DMS 273 treated with DMSO at 0.1 percent for 48 hours (cell line): ENCODE data around the gene DNAAF1.

Experiments used
- DNase-seq: peaks from one replicate; lab custom pipeline; 2025; lab: John Stamatoyannopoulos, UW

Gene DNAAF1

GRCh38 chr16:84124257-84125073, 20.6 kb upstream of the DNAAF1 start:
- DNase-seq = no peak

GRCh38 chr16:84131117-84131516, 14.0 kb upstream of the DNAAF1 start:
- DNase-seq = no peak

GRCh38 chr16:84132527-84133285, 12.4 kb upstream of the DNAAF1 start:
- DNase-seq = no peak

GRCh38 chr16:84136331-84137125, 8.6 kb upstream of the DNAAF1 start:
- no peak for DNase-seq

- DNase-seq = no peak
These were observed 7.8 kb upstream of the DNAAF1 start for GRCh38 chr16:84137287-84137686.

GRCh38 chr16:84137769-84138357, 7.2 kb upstream of the DNAAF1 start:
- DNase-seq = no peak

DNA sequence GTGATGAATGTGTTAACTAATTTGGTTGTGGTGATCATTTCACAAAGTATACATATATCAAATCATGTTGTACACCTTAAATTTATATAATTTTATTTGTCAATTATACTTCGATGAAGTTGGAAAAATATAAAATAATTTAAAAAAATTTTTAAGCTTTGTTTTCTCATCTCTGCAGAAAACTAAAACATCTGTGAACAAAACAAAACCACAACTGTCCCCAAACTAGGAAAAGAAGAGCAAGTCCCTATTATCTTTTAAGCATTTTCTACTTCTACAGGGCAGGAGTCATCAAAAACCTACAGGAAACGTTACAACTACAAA, 6.6 kb upstream of the DNAAF1 start:
- no peak for DNase-seq

DNA sequence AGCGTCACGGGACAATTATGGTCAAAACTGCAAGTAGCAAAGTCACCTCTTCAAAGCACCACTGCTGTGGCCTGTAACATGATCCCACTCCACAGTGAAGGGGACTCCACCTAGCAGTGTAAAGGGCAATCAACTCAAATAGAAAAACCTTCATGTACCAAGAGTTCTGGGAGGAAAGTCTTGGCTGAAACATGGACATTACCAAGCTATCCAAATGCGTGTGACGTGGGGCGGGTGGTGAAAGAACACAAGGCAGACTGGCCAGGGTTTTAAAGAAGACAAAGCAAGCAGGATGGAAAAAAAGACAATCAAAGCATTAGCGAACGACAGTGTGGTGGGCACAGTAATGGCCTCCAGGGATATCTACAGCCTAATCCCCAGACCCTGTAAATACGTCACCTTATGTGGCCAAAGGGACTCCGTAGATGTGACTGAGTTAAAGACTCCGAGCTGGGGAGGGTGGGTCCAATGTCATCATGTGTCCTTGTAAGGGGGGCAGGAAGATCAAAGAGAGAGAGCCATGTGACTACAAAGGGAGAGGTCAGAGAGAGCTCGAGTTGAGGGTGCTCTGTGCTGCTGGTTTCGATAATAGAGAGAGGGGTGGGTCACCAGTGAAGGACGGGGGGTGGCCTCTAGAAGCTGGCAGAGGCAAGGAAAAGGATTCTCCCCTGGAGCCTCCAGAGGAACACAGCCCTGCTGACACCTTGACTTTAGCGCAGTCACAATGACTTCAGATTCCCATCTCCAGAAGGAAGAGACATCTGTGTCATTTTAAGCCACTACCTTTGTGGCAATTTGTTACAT, 6.1 kb upstream of the DNAAF1 start:
- no peak for DNase-seq

DNA sequence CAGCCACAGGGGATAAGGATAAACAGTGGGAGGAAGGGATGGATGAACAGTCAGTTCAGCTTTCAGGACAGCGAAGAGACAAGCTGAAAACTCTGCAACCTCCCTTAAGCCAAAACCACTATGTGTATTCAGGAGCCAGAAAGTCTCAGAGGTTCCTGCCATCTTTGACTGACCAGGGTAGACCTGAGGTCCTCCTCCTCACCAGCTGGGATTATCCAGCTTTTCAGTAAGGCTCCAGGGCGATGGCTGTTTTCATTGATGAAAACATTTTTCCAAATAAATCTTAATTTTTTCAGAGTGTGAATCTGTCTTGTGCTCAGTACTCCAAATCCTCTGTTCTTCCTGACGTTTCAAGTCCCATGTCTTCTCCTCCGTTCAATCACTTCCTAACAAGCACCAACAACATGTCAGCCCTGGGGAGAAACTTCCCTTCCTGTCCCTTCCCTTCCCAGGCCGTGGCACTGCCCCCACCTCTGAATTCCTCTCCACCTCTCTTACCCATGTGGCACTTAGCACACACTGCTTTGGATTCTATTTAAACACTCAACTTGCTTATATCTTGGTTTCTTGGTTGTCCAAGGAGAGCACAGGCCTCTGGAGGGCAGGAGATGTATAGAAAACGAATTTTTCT, 5.4 kb upstream of the DNAAF1 start:
- no peak for DNase-seq

DNA sequence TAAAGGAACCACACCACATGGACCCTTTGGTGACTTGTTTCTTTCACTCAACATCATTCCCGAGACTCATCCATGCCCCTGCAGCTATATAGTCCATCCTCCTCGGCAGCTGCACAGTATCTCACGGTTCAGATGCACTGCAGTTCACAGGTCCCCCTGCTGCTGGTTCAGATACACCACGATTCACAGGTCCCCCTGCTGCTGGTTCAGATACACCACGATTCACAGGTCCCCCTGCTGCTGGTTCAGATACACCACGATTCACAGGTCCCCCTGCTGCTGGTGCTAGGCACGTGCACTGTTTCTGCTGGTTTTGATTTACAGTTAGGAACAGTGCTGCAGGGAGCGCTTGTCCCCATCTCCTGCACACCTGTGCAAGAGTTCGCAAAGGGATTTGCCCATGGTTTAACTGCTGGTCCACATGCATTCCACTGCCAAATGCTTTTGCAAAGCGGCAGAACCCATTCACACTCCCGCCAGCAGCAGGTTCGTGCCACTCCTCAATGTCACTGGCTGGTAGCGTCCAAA, 3.9 kb upstream of the DNAAF1 start:
- no peak for DNase-seq

DNA sequence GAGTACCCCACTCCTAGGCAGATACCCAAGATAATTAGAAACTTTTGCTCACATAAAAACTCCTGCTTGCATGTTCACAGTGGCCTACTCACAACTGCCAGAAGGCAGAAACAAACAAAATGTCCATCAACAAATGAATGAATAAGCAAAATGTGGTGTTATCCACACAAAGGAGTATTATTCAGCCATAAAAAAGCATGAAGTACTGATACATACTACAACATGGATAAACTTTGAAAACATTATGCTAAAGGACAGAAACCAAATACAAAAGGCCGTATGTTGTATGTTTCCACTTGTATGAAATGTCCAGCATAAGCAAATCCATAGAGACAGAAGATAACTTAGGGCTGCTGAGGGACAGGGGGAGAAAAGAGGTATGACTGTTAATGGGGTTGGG, 2.0 kb upstream of the DNAAF1 start:
- DNase-seq = no peak

DNA sequence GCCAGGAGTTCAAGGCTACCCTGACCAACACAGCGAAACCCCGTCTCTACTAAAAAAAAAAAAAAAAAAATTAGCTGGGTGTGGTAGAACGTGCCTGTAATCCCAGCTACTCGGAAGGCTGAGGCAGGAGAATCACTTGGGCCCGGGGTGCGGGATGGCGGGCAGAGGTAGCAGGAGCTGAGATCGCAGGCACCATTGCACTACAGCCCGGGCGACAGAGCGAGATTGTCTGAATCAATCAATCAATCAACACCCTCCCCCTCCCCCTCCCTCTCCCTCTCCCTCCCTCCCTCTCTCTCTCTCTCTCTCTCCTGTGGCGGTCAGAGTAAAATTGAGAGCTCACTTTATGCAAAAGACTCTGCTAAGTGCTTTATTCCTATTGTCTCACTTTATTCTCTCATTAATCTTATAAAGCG, 1.3 kb upstream of the DNAAF1 start:
- no peak for DNase-seq

GRCh38 chr16:84144209-84144858, 774 bp upstream of the DNAAF1 start:
- no peak for DNase-seq

- DNase-seq = no peak
These were observed 5.8 kb downstream of the DNAAF1 start for GRCh38 chr16:84150926-84151325.

GRCh38 chr16:84153660-84154214, 8.6 kb downstream of the DNAAF1 start:
- DNase-seq = no peak

- no peak for DNase-seq
These were observed 10.1 kb downstream of the DNAAF1 start for GRCh38 chr16:84155226-84155625.

GRCh38 chr16:84155771-84156170, 10.7 kb downstream of the DNAAF1 start:
- no peak for DNase-seq

DNA sequence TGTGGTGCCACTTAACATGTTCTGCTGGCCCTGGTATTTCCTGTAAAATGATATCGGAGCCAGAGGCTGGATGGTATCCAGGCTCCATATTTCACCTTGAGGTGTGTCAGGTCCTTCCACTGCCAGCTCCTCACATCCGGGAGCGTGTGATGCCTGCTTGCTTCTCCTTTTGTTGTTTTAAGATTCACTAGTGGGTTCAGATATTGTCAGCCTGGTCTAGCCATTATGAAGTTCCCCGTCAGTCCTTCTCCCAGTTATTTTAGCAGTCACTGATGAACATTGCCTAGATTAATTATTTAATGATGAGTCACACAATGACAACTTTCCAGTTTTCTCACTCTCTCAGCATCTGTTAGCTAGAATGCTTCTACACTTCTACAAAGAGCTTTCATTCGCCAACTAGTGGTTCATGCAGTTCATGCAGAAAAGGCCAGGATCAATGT, 11.3 kb downstream of the DNAAF1 start:
- DNase-seq = no peak

- DNase-seq = no peak
These were observed 13.9 kb downstream of the DNAAF1 start for GRCh38 chr16:84159007-84159406.

DNA sequence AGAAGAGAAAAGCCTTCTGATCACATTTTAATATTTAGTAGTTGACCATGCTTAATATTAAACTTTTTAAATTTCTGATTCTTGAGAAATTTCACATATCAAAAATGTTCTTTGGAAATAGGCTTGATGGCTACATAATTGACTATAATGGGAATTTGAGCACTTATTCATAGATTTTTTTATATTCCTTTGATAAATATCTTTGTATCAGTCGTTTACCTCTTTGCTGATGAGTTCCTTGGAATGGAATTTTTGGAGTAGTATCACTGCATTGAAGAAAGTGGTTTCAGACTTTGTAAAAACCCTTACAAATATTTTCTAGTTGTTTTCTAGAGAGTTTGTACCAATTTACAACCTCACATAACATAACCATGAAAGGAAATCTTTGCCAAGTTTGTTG, 14.7 kb downstream of the DNAAF1 start:
- no peak for DNase-seq
